OCI-LY7 (cell line): ENCODE results near the gene SCAF1.

Experiments used
- EZH2phosphoT487 ChIP-seq: fragments of 200-600 bp; sonication (generic); IDR thresholded peaks from 2 replicates; pipeline ENCODE4 v1.6.1; 2018; ENCODE audit warnings: low read depth, borderline replicate concordance, mild to moderate bottlenecking, mixed run types, antibody characterized with exemption, low read length, moderate library complexity, mixed read lengths
- TF ChIP-seq, protein P1 (sequence below): fragments of 200-600 bp; sonication (generic); conservative IDR thresholded peaks from 2 replicates; pipeline ENCODE4 v1.5.1; 2014; ENCODE audit warnings: mild to moderate bottlenecking, antibody characterized with exemption, low read length, moderate library complexity, mixed read lengths

DNA sequence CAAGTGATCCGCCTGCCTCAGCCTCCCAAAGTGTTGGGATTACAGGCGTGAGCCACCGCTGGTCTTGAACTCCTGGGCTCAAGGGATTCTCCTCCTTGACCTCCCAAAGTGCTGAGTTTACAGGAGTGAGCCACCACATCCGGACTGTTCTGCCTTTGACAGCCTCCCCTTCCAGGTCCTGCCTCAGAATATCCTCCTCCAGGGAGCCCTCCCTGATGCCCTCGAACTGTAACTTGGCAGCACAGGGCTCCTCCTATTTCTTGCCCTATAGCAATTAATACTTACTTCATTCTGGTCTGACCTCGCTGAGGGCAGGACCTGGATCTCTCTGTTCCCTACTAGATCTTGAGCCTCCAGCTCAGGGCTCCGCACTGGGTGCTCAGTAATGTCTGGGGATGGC, 54.9 kb downstream of the SCAF1 start:
- TF ChIP-seq, protein P1, sequence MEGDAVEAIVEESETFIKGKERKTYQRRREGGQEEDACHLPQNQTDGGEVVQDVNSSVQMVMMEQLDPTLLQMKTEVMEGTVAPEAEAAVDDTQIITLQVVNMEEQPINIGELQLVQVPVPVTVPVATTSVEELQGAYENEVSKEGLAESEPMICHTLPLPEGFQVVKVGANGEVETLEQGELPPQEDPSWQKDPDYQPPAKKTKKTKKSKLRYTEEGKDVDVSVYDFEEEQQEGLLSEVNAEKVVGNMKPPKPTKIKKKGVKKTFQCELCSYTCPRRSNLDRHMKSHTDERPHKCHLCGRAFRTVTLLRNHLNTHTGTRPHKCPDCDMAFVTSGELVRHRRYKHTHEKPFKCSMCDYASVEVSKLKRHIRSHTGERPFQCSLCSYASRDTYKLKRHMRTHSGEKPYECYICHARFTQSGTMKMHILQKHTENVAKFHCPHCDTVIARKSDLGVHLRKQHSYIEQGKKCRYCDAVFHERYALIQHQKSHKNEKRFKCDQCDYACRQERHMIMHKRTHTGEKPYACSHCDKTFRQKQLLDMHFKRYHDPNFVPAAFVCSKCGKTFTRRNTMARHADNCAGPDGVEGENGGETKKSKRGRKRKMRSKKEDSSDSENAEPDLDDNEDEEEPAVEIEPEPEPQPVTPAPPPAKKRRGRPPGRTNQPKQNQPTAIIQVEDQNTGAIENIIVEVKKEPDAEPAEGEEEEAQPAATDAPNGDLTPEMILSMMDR, result no peak
- TF ChIP-seq EZH2phosphoT487, result no peak
